WTC11 (cell line): ENCODE measurements around the gene AJAP1.

Experiments used
- ARID4B ChIP-seq: sonication (generic); formaldehyde crosslinking; IDR thresholded peaks from 2 replicates; pipeline ENCODE4 v1.8.0; 2023; ENCODE audit warnings: missing genetic modification reagents, mild to moderate bottlenecking, borderline replicate concordance
- NR2C2 ChIP-seq: sonication (generic); formaldehyde crosslinking; IDR thresholded peaks from 2 replicates; pipeline ENCODE4 v1.8.0; 2022; ENCODE audit warnings: mild to moderate bottlenecking, missing genetic modification reagents
- TCF7 ChIP-seq: sonication (generic); formaldehyde crosslinking; IDR thresholded peaks from 2 replicates; pipeline ENCODE4 v1.8.0; 2022; ENCODE audit warnings: mild to moderate bottlenecking, low read depth, missing genetic modification reagents, moderate library complexity
- ZNF263 ChIP-seq: sonication (generic); formaldehyde crosslinking; IDR thresholded peaks from 2 replicates; pipeline ENCODE4 v1.8.1; 2022; ENCODE audit warnings: low read depth, mild to moderate bottlenecking, moderate library complexity, missing genetic modification reagents
- TF ChIP-seq, protein P1 (sequence below): fragments of 200-600 bp; IDR thresholded peaks from 2 replicates; pipeline ENCODE4 v1.8.0; 2022; ENCODE audit warnings: antibody characterized with exemption
- TF ChIP-seq, protein P2 (sequence below): fragments of 250-450 bp; sonication (Bioruptor Pico); IDR thresholded peaks from 2 replicates; pipeline ENCODE4 v1.9.0; 2021; ENCODE audit warnings: mild to moderate bottlenecking
- TF ChIP-seq, protein P3 (sequence below): sonication (generic); formaldehyde crosslinking; IDR thresholded peaks from 2 replicates; pipeline ENCODE4 v1.8.0; 2022; ENCODE audit warnings: mild to moderate bottlenecking, missing genetic modification reagents

DNA sequence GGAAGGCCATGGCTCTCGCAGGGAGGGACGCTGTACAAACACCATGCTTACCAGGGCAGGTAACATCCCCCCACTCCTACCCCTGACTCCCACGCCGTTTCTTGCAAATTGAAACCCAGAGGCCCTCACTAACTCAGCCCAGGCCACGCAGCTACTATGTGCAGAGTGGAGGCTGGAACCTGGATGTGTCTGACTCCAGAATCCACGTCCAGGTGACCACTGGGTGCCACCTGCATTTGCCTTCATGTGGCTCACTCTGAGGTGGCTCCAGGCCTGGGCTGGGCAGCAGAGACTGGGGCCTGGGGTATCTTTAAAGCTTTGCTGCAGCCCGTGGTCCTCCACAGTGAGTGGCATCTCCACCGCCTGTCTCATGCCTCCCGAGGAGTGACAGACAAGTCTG lies 29.6 kb upstream of the AJAP1 start:
- TF ChIP-seq, protein P1, sequence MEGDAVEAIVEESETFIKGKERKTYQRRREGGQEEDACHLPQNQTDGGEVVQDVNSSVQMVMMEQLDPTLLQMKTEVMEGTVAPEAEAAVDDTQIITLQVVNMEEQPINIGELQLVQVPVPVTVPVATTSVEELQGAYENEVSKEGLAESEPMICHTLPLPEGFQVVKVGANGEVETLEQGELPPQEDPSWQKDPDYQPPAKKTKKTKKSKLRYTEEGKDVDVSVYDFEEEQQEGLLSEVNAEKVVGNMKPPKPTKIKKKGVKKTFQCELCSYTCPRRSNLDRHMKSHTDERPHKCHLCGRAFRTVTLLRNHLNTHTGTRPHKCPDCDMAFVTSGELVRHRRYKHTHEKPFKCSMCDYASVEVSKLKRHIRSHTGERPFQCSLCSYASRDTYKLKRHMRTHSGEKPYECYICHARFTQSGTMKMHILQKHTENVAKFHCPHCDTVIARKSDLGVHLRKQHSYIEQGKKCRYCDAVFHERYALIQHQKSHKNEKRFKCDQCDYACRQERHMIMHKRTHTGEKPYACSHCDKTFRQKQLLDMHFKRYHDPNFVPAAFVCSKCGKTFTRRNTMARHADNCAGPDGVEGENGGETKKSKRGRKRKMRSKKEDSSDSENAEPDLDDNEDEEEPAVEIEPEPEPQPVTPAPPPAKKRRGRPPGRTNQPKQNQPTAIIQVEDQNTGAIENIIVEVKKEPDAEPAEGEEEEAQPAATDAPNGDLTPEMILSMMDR = no peak
- TF ChIP-seq, protein P2, sequence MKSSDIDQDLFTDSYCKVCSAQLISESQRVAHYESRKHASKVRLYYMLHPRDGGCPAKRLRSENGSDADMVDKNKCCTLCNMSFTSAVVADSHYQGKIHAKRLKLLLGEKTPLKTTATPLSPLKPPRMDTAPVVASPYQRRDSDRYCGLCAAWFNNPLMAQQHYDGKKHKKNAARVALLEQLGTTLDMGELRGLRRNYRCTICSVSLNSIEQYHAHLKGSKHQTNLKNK (CRISPR knock-in tag) = no peak
- TF ChIP-seq, protein P3, sequence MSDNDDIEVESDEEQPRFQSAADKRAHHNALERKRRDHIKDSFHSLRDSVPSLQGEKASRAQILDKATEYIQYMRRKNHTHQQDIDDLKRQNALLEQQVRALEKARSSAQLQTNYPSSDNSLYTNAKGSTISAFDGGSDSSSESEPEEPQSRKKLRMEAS (CRISPR knock-in tag) = no peak
- TF ChIP-seq ARID4B (no peak), ZNF263 (CRISPR knock-in tag) (no peak), NR2C2 (CRISPR knock-in tag) (no peak), TCF7 (no peak)
